ENCODE data around the gene ATP10A. TPM values are rescaled to one million over a fixed set of nuclear protein-coding genes. Genes with fewer than 3 reads are reported as not detected.

Gene ATP10A
- total RNA-seq, 1 experiment from 2014 or later = 2.0 TPM

DNA sequence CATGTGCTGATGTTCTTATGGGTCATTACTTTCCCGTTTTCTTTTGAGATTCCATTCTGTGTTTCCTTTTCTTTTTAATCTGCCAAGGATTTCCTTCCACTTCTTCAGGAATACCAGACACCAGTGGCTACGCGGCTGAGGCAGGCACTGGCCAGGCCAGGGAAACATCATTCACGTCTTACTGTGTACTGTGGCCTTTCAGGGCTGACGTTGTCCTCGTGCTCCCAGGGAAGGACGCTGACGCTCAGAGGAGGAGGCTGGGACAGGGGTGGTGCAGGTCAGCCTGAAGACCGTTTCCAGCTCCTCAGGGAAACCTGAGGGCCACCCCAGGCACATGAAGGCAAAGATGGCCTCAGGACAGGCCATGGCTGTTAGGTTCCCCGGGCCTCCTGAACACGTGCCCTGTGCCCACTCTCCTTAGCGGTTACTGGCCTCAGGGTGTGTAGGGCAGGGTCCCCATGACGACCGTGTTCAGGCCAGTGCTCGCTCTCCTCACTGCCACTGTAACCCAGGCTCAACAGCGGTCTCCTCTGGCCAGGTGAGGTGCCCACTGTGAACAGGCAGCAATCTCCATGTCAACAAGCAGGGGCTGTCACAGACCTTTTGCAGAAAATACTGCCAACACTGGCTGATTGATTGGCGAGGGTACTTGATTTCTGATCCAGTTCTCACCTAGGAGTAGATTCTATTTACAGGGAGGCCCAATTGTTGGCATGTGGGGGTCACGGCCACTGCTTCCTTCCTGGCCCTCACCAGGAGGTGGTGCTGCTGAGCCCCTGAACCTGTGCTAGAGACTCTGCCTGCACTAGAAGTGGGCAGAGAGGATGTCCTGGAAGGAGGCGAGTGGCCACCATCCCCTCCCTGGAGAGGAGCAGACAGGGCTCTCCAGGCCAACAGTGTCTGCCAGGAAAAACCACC, 169.5 kb downstream of the ATP10A start:
- H3K36me3 ChIP-seq (replicated peaks; ENCODE audit: control insufficient read depth, insufficient read depth, low read length) = no peaks in the 10 kb centered on the region
- peak; percentile 86 for DNase-seq
- no peaks in the 10 kb centered on the region for H3K27me3 ChIP-seq (ENCODE audit: control insufficient read depth, insufficient read depth, low read length)
- H3K4me3 ChIP-seq (ENCODE audit: insufficient read depth, low read depth, low read length) = no peak overlapping the region

DNA sequence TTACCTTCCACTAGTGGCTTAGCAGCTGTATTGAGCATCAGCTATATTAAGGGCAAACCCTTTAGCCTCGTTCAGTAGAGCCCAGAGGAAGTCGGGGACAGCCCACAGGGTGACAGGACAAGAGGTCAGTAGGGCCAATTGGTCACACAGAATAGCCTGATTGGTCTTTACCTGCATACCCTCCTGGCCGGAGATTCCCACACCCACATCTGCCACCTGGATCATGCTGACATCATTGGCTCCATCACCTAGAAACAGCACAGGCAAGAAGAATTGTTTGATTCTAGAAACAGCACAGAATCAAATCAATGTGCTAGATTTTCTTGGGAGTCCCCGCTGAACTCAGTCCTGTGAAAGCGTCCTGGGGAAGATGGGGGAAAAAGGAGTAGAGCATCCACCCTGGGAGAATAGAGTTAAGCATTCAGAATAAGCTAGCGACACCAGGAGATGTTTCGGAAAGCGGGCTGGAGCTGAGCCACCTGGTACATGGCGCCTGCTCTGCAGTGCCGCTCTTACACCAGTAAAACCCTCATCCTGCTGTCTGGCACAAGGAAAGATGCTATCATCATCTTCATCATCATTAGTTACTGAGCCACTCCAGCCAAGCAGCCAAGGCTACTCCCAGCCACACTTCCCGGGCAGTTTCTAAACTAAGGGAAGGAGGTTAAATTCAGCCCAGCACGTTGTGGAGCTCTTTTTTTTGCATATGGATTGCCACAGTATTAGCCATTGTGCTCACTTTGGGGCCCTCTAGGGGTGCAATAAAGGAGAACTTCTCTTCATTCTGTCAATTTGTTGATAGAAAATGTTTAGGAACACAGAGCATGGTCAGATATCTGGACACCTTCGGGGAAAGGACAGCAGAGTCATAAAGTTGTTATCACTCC, 171.3 kb downstream of the ATP10A start:
- no peak for DNase-seq
- H3K4me3 ChIP-seq (ENCODE audit: insufficient read depth, low read depth, low read length) = no peak overlapping the region

DNA sequence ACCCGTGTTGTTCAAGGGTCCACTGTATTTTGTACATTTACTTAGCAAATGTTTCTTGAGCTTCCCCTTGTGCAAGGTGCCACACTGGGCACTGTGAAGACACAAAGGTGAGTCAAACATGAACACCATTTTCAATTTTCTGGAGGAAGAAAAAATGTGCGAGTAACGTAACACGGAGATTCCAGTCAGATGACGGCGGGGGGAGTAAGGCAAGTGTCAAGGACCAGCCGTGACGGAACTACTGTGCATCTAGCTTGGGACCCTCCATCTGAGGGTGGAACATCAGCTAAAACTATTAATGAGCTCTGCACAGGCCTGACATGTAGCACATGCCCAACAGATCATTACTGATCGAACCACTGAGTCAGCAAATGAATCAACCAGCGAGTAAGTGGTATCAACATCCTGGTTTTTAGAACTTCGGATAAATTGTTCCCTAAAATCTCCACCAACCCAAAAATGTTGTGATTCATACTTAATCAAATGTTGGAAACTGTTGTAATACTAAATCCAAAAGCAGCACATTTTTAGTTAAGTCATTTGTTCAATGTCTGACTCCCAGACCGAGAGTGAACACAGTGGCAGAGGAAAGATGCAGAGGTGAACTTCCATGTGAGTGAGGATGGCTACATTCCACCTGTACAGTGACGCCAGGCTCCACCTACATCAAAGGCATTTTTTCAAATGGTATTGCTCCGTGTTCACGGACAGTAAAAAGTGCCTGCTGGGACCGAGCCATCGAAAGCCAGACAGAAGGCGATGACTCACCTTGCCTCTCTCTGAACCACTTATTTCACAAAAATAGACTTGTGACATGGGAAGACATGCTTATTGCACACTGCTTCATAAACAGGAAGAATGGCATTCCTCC, 172.2 kb downstream of the ATP10A start:
- H3K27me3 ChIP-seq (ENCODE audit: control insufficient read depth, insufficient read depth, low read length) = no peaks in the 10 kb centered on the region
- no peak for DNase-seq
- H3K4me3 ChIP-seq (ENCODE audit: insufficient read depth, low read depth, low read length) = no peak overlapping the region
- no peaks in the 10 kb centered on the region for H3K36me3 ChIP-seq (replicated peaks; ENCODE audit: control insufficient read depth, insufficient read depth, low read length)

More for the DNA sequence above, 171.3 kb downstream of the ATP10A start:
- H3K36me3 ChIP-seq (replicated peaks; ENCODE audit: control insufficient read depth, insufficient read depth, low read length) = no peaks in the 10 kb centered on the region
- H3K27me3 ChIP-seq (ENCODE audit: control insufficient read depth, insufficient read depth, low read length) = no peaks in the 10 kb centered on the region

DNA sequence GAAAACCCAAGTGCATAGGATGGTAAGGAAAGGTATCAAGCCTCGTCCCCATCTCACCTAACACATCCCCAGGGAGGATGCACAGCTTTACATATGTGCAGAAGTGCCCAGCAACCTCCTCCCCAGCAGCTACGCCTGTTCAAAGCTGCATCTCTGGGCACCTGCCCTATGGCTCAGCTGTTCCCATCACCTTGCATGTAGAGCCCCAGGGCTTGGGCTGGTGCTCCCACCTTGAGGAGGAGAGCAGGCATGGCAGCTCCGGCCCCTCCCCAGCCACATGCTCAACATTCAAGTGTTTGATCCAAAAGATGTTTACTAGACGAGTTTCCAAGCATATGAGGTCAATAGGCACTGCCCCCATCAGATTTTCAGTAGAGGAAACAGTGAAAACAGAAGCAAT, 173.5 kb downstream of the ATP10A start:
- H3K36me3 ChIP-seq (replicated peaks; ENCODE audit: control insufficient read depth, insufficient read depth, low read length) = no peaks in the 10 kb centered on the region
- no peak overlapping the region for H3K4me3 ChIP-seq (ENCODE audit: insufficient read depth, low read depth, low read length)
- H3K27me3 ChIP-seq (ENCODE audit: control insufficient read depth, insufficient read depth, low read length) = no peaks in the 10 kb centered on the region
- peak; percentile 77 for DNase-seq

DNA sequence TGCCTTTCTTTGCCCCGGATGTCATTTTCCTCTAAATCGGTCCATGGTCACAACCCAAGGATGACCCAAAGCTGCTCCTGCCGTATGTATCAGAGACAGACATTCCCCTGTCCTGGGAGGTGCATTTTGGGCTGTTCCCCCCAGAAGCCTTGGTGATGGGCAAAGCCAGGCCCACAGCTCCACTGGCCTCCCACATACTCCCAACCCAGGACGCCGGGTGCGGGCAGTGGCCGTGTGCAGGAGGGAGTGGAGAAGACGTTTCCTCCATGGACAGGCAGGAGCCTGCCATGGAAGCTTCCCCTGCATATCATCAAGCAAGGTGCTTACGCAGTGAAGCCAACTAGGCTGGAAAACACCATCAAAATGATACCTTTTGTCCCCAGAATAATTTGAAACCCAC, 175.0 kb downstream of the ATP10A start:
- no peaks in the 10 kb centered on the region for H3K27me3 ChIP-seq (ENCODE audit: control insufficient read depth, insufficient read depth, low read length)
- DNase-seq = no peak

DNA sequence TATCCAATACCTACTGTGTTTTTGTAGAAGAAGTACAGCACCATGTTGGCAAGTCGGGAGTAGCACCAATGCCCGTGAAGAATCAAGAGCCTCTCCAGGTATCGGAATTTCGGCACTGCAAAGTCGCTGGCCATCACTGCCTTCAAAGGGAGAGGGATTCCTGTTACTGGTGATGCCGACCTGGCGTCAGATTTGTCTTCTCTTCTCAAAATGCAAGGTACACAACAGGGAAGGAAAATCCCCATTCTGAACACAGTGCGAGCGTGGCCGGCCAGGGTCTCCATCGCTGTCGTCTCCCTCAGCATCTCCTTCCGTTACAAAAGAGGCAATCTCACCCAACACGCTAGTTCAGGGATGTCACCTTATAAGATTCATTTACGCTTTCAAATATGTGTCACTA, 175.4 kb downstream of the ATP10A start:
- Histone ChIP-seq H3K27me3 (ENCODE audit: control insufficient read depth, insufficient read depth, low read length) (no peaks in the 10 kb centered on the region), H3K4me3 (ENCODE audit: insufficient read depth, low read depth, low read length) (no peak overlapping the region), H3K36me3 (replicated peaks; ENCODE audit: control insufficient read depth, insufficient read depth, low read length) (no peaks in the 10 kb centered on the region)
- DNase-seq = no peak

More for the DNA sequence above, 175.0 kb downstream of the ATP10A start:
- Histone ChIP-seq H3K4me3 (ENCODE audit: insufficient read depth, low read depth, low read length) (no peak overlapping the region), H3K36me3 (replicated peaks; ENCODE audit: control insufficient read depth, insufficient read depth, low read length) (no peaks in the 10 kb centered on the region)

DNA sequence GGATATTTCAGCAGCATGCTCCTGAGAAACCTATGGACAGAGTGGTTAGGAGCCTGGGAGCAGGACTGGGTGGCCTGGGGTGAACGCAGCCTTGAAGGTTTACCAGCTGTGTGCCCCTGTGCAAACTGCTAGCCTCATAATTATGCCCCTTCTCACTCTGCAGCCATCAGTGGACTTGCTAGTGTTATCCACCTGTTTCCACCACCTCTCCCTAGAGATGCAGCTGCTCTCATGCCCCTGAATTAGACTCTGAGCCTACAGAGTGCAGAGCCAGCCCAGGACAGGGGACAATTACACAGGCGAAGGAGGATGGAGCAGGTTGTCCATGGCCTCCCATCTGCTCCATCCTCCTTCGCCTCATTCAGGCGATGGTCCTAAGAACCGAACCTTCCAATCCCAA, 175.9 kb downstream of the ATP10A start:
- no peak overlapping the region for H3K4me3 ChIP-seq (ENCODE audit: insufficient read depth, low read depth, low read length)
- no peaks in the 10 kb centered on the region for H3K36me3 ChIP-seq (replicated peaks; ENCODE audit: control insufficient read depth, insufficient read depth, low read length)
- DNase-seq = no peak
- no peaks in the 10 kb centered on the region for H3K27me3 ChIP-seq (ENCODE audit: control insufficient read depth, insufficient read depth, low read length)

DNA sequence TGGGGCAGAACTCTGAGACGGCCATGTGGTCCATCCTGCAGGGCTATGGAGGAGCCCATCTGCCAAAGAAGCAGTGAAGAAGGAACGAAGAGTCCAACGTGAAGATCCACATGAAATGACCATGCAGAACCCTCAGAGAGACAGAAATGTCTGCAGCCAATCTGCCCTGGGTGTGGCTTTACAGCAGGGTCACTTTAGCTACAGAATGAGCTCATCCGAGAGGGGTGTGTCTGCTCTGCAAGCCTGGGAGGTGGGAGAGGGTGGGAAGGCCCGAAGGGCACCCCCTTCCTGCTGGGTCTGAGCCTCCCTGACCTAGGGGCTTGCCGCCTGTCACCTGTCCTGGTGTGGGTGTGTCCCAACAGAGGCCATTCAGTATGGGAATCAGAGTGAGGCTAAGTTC, 176.3 kb downstream of the ATP10A start:
- Histone ChIP-seq H3K27me3 (ENCODE audit: control insufficient read depth, insufficient read depth, low read length) (no peaks in the 10 kb centered on the region), H3K36me3 (replicated peaks; ENCODE audit: control insufficient read depth, insufficient read depth, low read length) (no peaks in the 10 kb centered on the region), H3K4me3 (ENCODE audit: insufficient read depth, low read depth, low read length) (no peak overlapping the region)
- DNase-seq = no peak

DNA sequence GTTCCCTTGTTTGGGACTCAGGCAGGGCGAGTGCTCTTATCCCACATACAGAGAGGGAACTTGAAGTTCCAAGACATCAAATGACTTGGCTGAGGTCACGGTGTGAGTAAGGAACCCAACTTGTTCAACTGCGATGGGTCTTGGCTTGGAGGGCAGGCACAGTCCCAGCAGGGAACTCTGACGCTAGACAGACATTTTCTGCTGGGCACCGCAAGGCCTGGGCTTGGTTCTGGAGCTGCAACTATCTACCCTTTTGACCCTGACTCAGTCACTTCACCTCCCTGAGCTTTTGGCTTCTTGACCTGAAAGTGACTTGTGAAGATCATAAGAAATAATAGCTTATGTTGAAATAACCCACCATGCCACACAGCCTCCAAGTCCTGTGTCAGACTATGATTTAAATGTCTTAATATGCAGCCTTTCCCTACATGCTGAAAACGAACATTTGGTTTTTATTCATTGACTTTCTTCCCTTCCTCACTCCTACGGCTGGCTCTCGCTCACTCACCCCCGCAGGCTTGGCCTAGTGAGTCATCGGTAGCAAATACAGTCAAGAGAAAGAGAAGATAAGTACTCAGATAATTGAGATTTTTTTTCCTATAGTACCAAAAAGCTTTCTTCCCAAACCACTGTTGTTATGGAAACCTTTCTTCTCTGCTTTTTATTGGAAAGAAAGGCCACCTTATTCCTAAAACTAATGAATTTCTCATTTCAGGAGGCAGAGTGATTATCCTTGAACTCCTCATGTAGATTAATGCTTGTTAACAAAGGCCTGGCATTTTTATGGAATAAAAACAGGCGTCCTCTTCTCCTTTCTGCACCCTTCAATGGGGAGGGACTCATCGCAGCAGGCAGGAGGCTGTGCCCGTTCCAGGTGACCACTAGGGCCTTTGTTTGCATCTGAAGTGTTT, 178.4 kb downstream of the ATP10A start:
- Histone ChIP-seq H3K4me3 (ENCODE audit: insufficient read depth, low read depth, low read length) (no peak overlapping the region), H3K27me3 (ENCODE audit: control insufficient read depth, insufficient read depth, low read length) (no peaks in the 10 kb centered on the region), H3K36me3 (replicated peaks; ENCODE audit: control insufficient read depth, insufficient read depth, low read length) (no peaks in the 10 kb centered on the region)
- no peak for DNase-seq

DNA sequence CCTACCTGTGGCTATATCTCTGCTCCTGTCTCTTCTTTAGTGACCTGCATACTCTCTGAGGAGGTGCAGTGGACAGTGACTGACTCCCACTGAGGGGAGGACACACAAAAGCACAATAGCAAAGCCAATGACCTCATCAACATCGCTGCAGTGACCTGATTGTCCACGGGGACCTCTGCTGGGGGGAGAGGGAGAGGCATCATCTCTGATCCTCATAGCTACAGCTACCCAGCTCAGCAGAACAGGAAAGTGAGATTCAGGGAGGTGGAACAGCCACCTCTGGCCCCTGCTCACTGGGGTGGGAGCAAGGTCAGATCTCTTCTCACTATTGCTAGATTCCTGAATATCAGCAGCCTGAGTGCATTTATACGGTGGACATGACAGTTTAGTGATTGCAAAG, 179.2 kb downstream of the ATP10A start:
- no peak overlapping the region for H3K4me3 ChIP-seq (ENCODE audit: insufficient read depth, low read depth, low read length)
- DNase-seq = peak; percentile 74
- no peaks in the 10 kb centered on the region for H3K27me3 ChIP-seq (ENCODE audit: control insufficient read depth, insufficient read depth, low read length)
- H3K36me3 ChIP-seq (replicated peaks; ENCODE audit: control insufficient read depth, insufficient read depth, low read length) = no peaks in the 10 kb centered on the region

DNA sequence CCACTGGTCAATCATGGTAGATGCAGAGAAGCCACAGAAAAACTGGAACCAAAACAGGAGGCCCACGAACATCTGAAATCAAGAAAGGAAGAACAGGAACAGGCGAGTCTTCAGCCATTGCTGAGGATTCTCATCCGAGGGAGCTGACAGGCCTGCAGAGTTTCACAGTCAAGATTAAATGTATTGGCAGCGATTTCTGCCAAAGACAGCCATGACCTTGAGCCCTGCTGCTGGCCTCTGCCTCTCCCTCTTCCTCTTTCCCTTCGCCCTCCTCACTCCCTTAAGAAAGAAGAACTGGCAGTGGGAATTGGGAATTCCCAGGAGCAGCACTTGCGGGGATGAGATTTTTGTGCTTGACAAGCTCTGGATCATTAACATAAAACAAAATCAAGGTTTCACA, 179.7 kb downstream of the ATP10A start:
- DNase-seq = no peak
- Histone ChIP-seq H3K36me3 (replicated peaks; ENCODE audit: control insufficient read depth, insufficient read depth, low read length) (no peaks in the 10 kb centered on the region), H3K4me3 (ENCODE audit: insufficient read depth, low read depth, low read length) (no peak overlapping the region), H3K27me3 (ENCODE audit: control insufficient read depth, insufficient read depth, low read length) (no peaks in the 10 kb centered on the region)

DNA sequence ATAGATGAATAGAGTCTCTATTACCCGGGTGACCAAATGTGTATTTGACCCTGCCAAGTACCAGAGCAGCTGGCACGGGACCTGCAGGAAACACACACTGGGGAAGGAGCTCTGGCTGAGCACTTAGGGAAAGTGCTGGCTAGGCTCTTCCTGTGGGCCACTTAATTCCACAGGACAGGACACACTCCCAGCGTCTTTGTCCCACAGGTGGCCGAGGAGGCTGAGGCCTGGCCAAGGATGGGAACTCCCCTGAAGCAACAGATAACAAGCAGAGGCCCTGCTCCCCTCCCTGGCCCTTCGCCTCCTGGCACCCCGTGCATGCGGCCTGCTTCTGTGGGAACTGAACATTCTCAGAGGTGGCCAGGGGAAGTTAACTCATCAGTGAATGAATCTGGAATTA, 180.8 kb downstream of the ATP10A start:
- Histone ChIP-seq H3K27me3 (ENCODE audit: control insufficient read depth, insufficient read depth, low read length) (no peaks in the 10 kb centered on the region), H3K36me3 (replicated peaks; ENCODE audit: control insufficient read depth, insufficient read depth, low read length) (no peaks in the 10 kb centered on the region), H3K4me3 (ENCODE audit: insufficient read depth, low read depth, low read length) (no peak overlapping the region)
- no peak for DNase-seq

DNA sequence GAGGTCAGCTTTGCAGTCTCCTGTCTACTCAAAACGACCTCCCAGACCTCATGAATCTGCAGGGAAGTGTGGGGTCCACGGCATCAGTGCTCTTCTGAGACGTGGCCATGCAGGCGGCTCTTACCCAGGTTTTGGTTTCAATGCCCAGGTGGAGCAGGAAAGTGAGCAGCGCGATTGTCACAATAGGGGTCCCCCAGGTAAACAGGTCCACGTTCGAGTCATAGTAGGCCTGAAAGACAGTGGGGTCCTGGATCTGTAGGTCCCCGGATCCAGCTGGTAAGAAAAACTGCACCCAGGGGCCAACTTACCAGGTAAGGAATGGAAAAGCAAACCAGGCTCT, 182.5 kb downstream of the ATP10A start:
- no peak overlapping the region for H3K4me3 ChIP-seq (ENCODE audit: insufficient read depth, low read depth, low read length)
- DNase-seq = no peak
- no peaks in the 10 kb centered on the region for H3K36me3 ChIP-seq (replicated peaks; ENCODE audit: control insufficient read depth, insufficient read depth, low read length)
- H3K27me3 ChIP-seq (ENCODE audit: control insufficient read depth, insufficient read depth, low read length) = no peaks in the 10 kb centered on the region

Data from H7 (cell line).